NCI-H1694 treated with DMSO at 0.1 percent for 48 hours (cell line): ENCODE data around the gene VAPA.

ENCODE experiments used
- DNase-seq: peaks from one replicate; lab custom pipeline; 2025; lab: John Stamatoyannopoulos, UW

VAPA gene

GRCh38 chr18:9943311-9943710 is 29.5 kb downstream of the VAPA start:
- no peak for DNase-seq

- DNase-seq = no peak
Measured at GRCh38 chr18:9944805-9945204, 31.0 kb downstream of the VAPA start.

- DNase-seq = no peak
Measured at GRCh38 chr18:9946831-9947230, 33.0 kb downstream of the VAPA start.

- no peak for DNase-seq
Measured at GRCh38 chr18:9947248-9947647, 33.4 kb downstream of the VAPA start.

- DNase-seq = no peak
Measured at GRCh38 chr18:9949315-9949714, 35.5 kb downstream of the VAPA start.

GRCh38 chr18:9949861-9950260 is 36.0 kb downstream of the VAPA start:
- DNase-seq = no peak

GRCh38 chr18:9950289-9951016 is 36.6 kb downstream of the VAPA start:
- no peak for DNase-seq

GRCh38 chr18:9951022-9951859 is 37.4 kb downstream of the VAPA start:
- peak; percentile 6 for DNase-seq

GRCh38 chr18:9952633-9953416 is 39.0 kb downstream of the VAPA start:
- DNase-seq = no peak

- DNase-seq = no peak
Measured at GRCh38 chr18:9958861-9959399, 45.1 kb downstream of the VAPA start.

- no peak for DNase-seq
Measured at GRCh38 chr18:9959564-9959963, 45.7 kb downstream of the VAPA start.

GRCh38 chr18:9960258-9960904 is 46.6 kb downstream of the VAPA start:
- no peak for DNase-seq

- DNase-seq = no peak
Measured at GRCh38 chr18:9961041-9961440, 47.2 kb downstream of the VAPA start.

GRCh38 chr18:9965711-9966624 is 52.2 kb downstream of the VAPA start:
- DNase-seq = no peak

- no peak for DNase-seq
Measured at GRCh38 chr18:9968081-9968848, 54.4 kb downstream of the VAPA start.

- DNase-seq = no peak
Measured at GRCh38 chr18:9969247-9969646, 55.4 kb downstream of the VAPA start.

GRCh38 chr18:9971313-9971920 is 57.6 kb downstream of the VAPA start:
- peak; percentile 51 for DNase-seq

- DNase-seq = no peak
Measured at GRCh38 chr18:9973470-9973869, 59.7 kb downstream of the VAPA start.

GRCh38 chr18:9974279-9974915 is 60.6 kb downstream of the VAPA start:
- no peak for DNase-seq
